Upper lobe of left lung (tissue), 4 donors: Measurements from ENCODE around the gene REM1.

Experiments
- CTCF ChIP-seq, 6 experiments: fragments of 450-650 bp in 4 of 6; fragments of 200-600 bp in 2 of 6; sonication (generic) in 2 of 6; IDR thresholded peaks; one replicate each; pipeline ENCODE4 v1.5.1; 2016 to 2019; ENCODE audit warnings: antibody characterized with exemption in 6 of 6
- POLR2A ChIP-seq, 4 donors: fragments of 450-650 bp; IDR thresholded peaks; one replicate each; pipeline ENCODE4 v1.5.1; 2016 to 2017; ENCODE audit warnings: antibody characterized with exemption in 4 of 4, mild to moderate bottlenecking in 2 of 4
- POLR2AphosphoS5 ChIP-seq, 2 donors: sonication (generic); formaldehyde crosslinking; IDR thresholded peaks; one replicate each; pipeline ENCODE4 v1.5.1; 2017; ENCODE audit warnings: antibody characterized with exemption in 2 of 2

GRCh38 chr20:31430568-31431115 lies 44.4 kb upstream of the REM1 start:
- TF ChIP-seq CTCF (IDR thresholded peaks at IDR 0.05) (no peak), POLR2A (IDR thresholded peaks at IDR 0.05) (no peak), POLR2AphosphoS5 (IDR thresholded peaks at IDR 0.05) (no peak)
